ENCODE measurements around the gene CAMKMT. TPM values are rescaled to one million over a fixed set of nuclear protein-coding genes. Genes with fewer than 3 reads are reported as not detected.

CAMKMT gene
- total RNA-seq, 4 donors from 2014 or later = 4.5 to 57.9 (median 15.4) TPM

GRCh38 chr2:44450082-44450481 is 88.3 kb downstream of the CAMKMT start:
- Histone ChIP-seq H3K36me3 (no peaks in the 10 kb centered on the region), H3K4me3 (no peak overlapping the region), H3K27me3 (no peaks in the 10 kb centered on the region), H3K4me1 (no peaks in the 10 kb centered on the region), H3K9me3 (no peaks in the 10 kb centered on the region), H3K27ac (no peak overlapping the region)
- no peak for DNase-seq
- WGBS, 2 donors (ENCODE audit: low coverage in 1 of 2) = 88 to 97% methylated on average over 1 to 3 of the region's 3 CpGs
- TF ChIP-seq EP300 (IDR thresholded peaks at IDR 0.05; ENCODE audit: low read depth) = no peak
- TF ChIP-seq POLR2AphosphoS5 (IDR thresholded peaks at IDR 0.05) = no peak
- no peak for TF ChIP-seq POLR2A (IDR thresholded peaks at IDR 0.05)
- TF ChIP-seq CTCF (IDR thresholded peaks at IDR 0.05) = no peak
- intact Hi-C loops (cut with DNase I; ENCODE audit: low total_unique reads) = no loop called here
- in situ Hi-C loops (cut with MboI; ENCODE audit: low pct_ligation_motif_present in 1 of 4, low pct_unique_long_range_greater_than_20kb in 1 of 4, low sequenced_read_pairs in 3 of 4) = no loop called here

DNA sequence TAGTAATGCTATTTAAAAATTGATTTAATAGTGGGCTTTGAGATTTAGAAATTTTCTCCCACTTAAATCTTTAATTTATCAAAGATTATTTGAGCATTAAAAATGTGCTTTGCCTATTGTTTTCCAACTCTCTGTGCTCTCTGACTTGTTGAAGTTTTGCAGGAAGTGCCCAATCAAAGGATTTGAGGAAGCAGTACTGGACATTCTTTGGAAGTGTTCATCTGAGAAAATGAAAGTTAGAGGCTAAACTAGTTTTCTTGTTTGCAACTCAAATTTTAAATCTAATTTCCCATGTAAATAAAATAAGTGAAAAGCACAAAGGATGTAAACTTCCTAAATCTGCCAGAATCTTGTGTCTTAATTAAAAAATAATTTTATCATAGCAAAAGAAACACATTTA is 89.1 kb downstream of the CAMKMT start:
- no peaks in the 10 kb centered on the region for H3K9me3 ChIP-seq
- intact Hi-C loops (cut with DNase I; ENCODE audit: low total_unique reads) (no loop called here), in situ Hi-C loops (cut with MboI; ENCODE audit: low pct_ligation_motif_present in 1 of 4, low pct_unique_long_range_greater_than_20kb in 1 of 4, low sequenced_read_pairs in 3 of 4) (no loop called here)
- H3K4me3 ChIP-seq = no peak overlapping the region
- no peak for DNase-seq
- TF ChIP-seq POLR2A (IDR thresholded peaks at IDR 0.05) (no peak), POLR2AphosphoS5 (IDR thresholded peaks at IDR 0.05) (no peak), CTCF (IDR thresholded peaks at IDR 0.05) (no peak), EP300 (IDR thresholded peaks at IDR 0.05; ENCODE audit: low read depth) (no peak)
- no peaks in the 10 kb centered on the region for H3K36me3 ChIP-seq
- H3K4me1 ChIP-seq = no peaks in the 10 kb centered on the region
- H3K27ac ChIP-seq = no peak overlapping the region
- H3K27me3 ChIP-seq = no peaks in the 10 kb centered on the region

DNA sequence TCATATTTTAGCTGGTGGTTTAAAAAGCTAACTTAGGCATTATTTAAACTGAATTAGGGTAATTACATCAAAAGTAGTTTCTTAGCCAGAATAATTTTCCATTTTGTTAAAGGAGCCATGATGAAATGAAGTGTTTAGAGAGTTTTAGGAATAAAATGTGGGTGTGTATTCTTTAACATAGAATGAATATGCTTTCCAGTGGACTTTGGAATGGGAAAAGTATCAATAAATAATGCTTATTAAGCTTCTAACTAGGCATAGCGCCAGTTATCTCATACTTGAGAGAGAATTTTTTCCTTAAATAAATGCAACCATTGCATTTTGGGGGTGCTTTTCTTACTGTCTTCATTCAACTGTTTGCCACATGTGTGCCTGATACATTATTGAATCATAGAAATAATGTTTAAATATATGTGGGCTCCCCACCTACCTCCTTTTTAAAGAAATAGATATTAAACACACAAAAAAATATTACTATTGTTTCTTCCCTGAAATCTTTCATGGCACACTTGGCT is 90.4 kb downstream of the CAMKMT start:
- no peaks in the 10 kb centered on the region for H3K4me1 ChIP-seq
- H3K27me3 ChIP-seq = no peaks in the 10 kb centered on the region
- H3K9me3 ChIP-seq = no peaks in the 10 kb centered on the region
- H3K27ac ChIP-seq = no peak overlapping the region
- in situ Hi-C loops (cut with MboI; ENCODE audit: low pct_ligation_motif_present in 1 of 4, low pct_unique_long_range_greater_than_20kb in 1 of 4, low sequenced_read_pairs in 3 of 4) (no loop called here), intact Hi-C loops (cut with DNase I; ENCODE audit: low total_unique reads) (no loop called here)
- no peak for TF ChIP-seq CTCF (IDR thresholded peaks at IDR 0.05)
- no peak for TF ChIP-seq EP300 (IDR thresholded peaks at IDR 0.05; ENCODE audit: low read depth)
- no peak for TF ChIP-seq POLR2A (IDR thresholded peaks at IDR 0.05)
- TF ChIP-seq POLR2AphosphoS5 (IDR thresholded peaks at IDR 0.05) = no peak
- H3K36me3 ChIP-seq = no peaks in the 10 kb centered on the region
- 100% methylated on average over 1 of the region's 1 CpG for WGBS, 2 donors (ENCODE audit: low coverage in 1 of 2)
- no peak overlapping the region for H3K4me3 ChIP-seq
- DNase-seq = no peak

DNA sequence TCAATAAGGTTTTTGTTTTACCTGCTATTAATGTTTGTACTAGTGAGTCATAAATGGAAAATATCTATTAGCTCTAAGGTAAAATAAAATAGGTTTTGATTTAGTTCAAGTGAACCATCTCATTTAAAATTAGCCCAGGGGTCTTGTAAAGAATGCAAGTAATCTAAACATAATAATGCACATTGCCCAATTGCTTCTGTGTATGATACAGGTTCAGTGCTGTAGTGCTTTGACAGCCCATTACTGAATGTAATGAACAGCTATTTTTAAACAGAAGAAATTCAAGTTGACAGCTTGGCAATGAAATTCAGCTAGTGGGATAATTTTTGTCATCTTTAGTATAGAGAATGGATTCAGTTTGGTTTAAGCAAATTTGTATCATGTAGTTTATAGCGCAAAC is 91.5 kb downstream of the CAMKMT start:
- no peak overlapping the region for H3K27ac ChIP-seq
- H3K36me3 ChIP-seq = no peaks in the 10 kb centered on the region
- no peak for DNase-seq
- 98 to 100% methylated on average over 1 of the region's 1 CpG for WGBS, 2 donors (ENCODE audit: low coverage in 1 of 2)
- intact Hi-C loops (cut with DNase I; ENCODE audit: low total_unique reads) = no loop called here
- no peaks in the 10 kb centered on the region for H3K4me1 ChIP-seq
- in situ Hi-C loops (cut with MboI; ENCODE audit: low pct_ligation_motif_present in 1 of 4, low pct_unique_long_range_greater_than_20kb in 1 of 4, low sequenced_read_pairs in 3 of 4) = no loop called here
- no peak overlapping the region for H3K4me3 ChIP-seq
- TF ChIP-seq POLR2A (IDR thresholded peaks at IDR 0.05) (no peak), CTCF (IDR thresholded peaks at IDR 0.05) (no peak), EP300 (IDR thresholded peaks at IDR 0.05; ENCODE audit: low read depth) (no peak), POLR2AphosphoS5 (IDR thresholded peaks at IDR 0.05) (no peak)
- no peaks in the 10 kb centered on the region for H3K27me3 ChIP-seq
- H3K9me3 ChIP-seq = no peaks in the 10 kb centered on the region

Data from transverse colon (tissue), 4 donors.